GM18517 (cell line): ENCODE results near the gene ADGRL3.

Source experiments
- ATAC-seq: cut with Tn5 transposase; IDR thresholded peaks from one replicate; pipeline ENCODE4 v1.9.1; 2021; ENCODE audit warnings: mild to moderate bottlenecking, moderate library complexity; ENCODE audit not compliant: unreplicated experiment

ADGRL3 gene

DNA sequence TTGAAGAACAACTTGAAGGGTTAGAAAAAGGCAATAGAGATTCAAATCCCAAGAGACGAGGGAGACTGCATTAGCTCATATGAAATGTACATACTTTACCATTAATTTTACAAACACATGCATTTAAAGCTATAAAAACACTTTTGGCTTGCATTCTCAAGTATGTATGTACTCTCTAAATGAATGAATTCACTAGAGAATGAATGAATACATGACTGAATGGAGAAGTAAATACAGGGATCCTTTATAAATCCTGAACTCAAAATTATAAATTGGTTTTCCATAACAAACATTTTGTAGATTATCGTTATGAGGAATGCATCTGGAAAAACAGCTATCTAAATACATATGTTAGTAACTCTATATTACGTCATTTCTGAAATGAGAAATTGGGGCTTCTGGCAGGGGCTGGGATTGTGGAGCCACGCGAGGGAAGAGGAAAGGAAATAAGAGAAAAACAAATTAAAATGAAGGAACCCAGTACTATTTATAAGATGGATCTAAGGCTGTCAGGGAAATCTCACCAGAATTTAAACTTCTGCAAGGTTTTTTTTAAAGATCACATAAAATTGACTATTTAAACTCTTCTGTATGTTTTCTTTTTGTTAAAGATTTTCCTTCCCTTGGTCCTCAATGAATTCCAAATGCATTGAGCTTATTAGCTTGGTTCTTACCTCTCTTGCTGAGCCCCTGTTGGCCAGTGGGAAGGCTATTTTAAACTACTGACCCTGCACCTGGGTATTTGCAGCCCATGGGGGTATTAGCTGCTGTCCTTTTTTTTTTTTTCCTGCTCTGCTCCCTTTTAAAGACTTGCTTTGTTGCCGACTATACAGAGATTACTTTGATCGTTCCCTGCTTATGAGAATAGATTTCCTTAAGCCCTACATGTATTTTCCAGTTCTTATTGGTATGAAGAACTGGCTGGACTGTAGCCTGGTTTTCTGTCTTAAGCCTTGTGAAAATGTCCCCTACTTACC lies 207.8 kb downstream of the ADGRL3 start:
- no peak for ATAC-seq

DNA sequence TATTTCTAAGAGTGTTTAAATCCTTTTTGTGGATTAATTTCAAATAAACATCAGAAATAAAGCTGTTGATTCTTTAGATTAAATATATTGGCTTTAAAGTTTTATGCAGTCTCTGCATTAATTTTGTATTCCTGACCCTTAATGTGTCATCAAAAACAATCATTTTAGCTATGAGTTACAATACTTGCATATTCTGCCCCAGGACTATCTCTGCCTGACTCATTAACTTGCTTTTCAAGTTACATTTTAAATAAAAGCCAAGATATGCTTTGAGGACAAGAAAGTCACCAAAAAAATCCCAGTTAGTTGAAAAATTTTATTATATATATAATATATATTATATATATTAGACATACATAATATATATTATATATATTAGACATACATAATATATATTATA lies 208.7 kb downstream of the ADGRL3 start:
- no peak for ATAC-seq

DNA sequence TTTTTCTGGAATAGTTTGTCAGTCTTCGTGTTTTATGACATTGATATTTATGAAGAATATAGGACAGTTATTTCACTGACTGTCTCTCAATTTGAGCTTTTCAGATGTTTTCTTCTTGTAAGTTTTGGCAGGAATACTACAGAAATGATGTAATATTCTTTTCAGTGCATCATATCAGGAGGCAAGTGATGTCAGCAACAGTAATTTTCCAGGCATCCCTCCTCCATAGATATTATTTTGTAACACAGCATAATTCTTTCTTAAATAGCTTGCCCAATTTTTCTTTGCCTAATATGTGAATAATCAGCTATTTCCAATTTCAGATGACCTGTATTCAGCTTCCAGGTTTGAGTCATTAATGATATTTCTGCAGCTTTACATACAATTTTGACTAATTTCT lies 211.1 kb downstream of the ADGRL3 start:
- ATAC-seq, result no peak

DNA sequence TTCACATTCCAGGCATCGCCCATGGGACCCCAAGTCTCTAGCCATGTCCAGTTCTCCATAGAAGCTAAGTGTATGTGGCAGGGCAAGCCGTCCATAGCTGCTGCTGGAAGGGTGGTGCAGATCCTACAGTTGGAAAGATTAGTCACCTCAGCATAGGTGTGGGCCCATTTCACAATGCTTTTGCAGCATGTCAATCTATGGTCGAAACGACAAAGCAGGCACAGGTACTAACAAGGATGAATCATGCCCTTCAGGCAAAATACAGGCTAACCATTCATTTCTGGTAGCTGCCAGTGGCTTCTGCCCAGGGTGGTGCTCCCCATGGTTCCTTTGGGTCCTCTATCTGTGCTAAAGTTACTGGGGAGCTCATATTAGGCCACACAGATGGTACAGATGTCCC lies 225.2 kb downstream of the ADGRL3 start:
- ATAC-seq, result no peak

DNA sequence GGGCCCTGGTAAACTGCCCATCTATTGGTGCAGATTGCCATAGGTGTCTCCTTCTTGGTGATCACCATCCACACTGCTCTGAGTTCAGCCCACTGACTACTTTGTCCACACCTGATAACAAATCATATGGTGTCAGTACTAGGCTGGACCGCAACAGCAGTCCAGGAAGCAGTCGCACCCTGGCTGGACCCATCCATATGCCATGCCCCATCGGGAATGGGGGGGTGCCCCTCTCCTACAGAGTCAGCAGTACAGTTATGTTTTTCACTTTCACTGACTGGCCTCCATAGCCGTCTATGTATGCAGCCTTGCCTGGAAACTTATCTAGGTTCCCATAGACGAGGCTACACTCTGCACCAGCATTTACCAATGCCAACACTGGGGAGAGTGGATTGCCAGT lies 226.1 kb downstream of the ADGRL3 start:
- ATAC-seq, result no peak

DNA sequence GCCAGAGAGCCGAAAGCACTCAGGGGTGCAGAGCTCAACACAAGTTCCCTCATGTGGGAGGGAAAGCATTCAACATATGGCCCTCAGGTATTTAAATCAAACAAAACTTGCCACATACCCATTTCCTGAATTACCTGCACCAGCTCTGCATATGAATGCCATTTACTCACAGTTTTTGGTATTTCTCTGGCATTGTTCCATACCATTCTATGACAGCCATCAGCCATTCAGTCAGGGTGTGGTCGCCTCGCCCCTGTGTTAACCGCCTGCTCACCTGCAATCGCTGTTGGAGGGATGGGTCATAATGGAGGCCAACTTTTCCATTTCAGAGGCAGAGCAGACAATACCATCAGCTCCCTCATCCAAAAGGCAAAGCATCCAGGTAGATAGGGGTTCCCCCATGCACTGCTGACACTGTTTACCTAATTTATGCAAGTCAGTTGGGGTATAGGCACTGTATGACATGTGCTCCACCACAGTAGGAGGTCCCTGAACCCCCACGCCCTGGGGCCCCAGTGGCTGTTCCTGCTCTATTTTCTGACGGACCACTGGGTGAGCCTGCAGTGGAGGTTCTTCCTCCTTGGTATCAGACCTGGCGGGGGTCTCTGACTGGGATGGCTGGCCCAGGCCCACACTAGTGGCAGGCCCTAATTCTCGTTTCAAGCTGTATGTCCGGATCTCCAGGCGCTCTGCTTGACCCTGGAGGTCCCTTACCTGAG lies 227.1 kb downstream of the ADGRL3 start:
- no peak for ATAC-seq

DNA sequence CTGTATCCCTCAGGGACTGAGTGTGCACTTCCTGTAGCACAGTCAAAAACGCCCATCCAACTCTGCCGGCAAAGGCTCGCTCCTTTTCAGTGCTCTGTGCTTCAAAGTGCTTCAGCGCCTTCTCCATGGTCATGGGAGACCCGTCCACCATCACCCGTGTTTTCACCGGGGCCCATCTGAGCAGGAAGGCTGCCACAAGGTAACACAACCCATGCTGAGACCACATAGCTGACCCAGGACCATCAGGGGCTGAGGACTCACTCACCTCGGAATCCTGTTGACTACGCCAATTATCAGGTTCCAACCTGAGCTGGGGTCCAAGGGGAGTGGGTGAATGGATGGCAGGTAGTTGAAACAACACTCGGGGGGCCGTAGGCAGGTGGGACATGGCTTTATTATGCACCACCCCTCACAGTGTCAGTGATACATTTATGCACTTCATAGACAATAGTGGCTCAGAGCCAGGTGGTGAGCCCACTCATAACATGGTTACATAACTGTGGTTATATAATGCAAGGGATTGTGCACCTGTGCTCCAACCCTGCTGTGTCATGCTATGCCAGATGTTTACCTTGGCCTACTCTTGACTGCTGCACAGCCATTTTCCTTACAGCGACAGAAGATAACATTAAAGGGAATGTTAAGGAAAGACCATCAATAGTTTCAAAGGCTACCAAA lies 227.8 kb downstream of the ADGRL3 start:
- no peak for ATAC-seq

DNA sequence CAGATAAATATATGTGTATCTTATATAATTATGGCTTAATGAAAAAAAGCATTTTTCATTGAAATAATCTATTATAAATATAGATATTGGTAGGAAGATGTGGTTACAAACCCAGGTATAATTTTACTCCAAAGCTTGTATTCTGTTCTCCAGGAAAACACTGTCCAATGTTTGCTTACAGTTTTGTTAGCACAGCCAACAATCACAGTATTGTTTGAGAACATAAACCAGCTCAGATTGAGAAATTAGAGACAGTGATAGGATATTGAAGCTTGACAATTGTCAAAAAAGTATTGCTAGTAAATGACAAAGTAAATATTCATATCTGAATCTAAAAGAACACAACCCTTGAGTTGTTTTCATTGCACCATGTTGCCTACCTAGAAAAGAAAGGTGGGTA lies 228.8 kb downstream of the ADGRL3 start:
- ATAC-seq, result no peak

DNA sequence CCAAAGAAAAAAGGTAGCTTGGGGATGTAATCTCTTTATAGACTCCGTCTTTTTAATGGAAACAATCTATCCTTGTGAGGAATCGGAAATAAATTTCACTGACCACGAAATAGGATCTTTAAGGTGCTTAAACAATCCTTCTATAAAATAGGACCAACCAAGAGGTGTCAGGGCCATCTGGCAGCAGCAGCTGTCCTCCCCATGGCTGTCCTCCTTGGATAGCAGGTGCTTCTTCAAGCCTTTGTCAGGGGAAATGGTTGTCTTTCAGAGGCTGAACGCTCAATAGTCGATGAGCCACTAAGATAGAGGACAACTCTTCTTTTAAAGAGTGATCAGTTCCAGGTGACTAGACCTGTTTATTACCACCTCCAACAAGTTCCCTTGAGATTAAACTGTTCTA lies 231.0 kb downstream of the ADGRL3 start:
- no peak for ATAC-seq

DNA sequence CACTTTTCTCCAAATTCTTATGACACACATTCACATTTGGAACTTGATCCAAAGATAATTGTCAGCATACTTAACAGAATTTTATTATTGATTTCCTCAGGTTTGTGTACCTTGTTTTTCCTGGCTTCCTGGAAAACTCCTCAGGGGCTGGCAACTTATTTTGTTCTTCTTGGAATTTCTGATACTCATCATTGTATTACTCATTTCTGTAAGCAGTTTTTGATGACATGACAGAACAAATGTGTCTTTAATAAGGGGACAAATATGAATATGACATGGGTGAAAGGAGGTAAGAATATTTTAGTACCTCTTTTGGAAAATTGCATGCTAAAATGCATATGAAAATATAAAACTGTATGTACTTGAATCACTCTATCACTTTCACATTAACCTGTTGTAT lies 237.8 kb downstream of the ADGRL3 start:
- ATAC-seq, result no peak

DNA sequence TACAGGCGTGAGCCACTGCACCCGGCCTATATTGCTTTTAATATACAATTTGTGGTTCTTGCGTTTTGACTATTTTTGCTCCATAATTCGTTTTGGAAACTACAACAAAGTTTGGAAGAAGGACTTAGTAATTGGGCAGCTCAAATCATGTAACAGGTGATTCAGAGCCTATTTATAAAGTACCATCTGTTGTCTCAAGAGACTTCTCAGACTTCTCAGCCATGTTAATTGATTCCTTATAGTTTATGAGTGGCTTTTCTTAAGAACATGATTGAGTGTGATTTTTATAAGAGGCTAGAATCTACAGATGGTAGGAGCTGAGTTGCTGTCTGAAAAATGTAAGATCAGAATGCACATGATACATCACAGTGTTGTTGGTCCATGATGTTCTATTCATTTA lies 240.2 kb downstream of the ADGRL3 start:
- ATAC-seq, result no peak

DNA sequence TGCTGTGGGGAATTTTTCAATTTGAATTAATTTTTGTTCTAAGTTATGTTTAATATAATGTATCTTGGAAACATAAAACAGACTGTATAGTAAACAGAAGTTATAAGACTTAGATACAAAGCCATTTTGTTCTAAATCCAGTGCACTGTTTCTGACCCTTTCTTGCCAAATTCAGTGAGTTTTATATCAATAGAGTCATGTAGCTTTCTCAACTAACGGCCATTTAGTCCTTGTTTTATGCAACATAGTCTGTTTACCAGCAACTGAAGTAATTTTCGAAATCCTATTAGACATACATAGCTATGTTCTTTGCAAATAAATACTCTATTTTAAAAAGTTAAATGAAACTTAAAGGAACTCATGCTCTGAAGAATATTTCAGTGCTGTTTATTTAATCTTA lies 242.8 kb downstream of the ADGRL3 start:
- no peak for ATAC-seq

DNA sequence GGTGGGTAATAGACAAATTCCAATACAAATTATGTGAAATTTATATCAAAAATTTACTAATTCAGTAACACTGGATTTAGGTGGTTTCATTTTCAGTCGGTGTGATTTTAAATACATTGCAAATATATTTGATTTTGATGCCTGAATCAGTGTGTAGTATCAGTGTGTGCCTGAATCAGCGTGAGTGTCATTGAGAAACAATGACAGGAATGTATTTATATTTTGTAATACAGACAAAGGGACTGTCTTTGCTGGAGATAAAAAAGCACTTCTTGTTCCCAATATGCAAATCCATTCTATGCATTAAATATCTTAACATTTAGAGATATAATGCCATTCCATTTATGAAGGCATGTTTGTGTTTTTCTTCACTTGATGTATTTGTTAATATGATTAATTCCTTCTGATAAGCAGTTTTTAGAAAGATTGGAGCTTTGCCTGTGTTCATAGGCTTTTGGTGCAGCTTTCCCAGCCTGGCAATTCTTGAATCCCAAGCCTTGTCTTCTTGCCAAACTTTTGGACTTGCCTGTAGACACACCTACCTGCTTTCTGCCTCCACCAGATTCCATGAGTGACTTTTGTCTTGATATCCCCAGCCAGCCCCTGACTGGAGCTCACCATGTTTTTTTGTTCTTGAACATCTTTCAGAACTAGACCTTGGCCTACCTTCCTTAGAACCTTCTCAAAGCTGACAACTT lies 243.8 kb downstream of the ADGRL3 start:
- no peak for ATAC-seq

DNA sequence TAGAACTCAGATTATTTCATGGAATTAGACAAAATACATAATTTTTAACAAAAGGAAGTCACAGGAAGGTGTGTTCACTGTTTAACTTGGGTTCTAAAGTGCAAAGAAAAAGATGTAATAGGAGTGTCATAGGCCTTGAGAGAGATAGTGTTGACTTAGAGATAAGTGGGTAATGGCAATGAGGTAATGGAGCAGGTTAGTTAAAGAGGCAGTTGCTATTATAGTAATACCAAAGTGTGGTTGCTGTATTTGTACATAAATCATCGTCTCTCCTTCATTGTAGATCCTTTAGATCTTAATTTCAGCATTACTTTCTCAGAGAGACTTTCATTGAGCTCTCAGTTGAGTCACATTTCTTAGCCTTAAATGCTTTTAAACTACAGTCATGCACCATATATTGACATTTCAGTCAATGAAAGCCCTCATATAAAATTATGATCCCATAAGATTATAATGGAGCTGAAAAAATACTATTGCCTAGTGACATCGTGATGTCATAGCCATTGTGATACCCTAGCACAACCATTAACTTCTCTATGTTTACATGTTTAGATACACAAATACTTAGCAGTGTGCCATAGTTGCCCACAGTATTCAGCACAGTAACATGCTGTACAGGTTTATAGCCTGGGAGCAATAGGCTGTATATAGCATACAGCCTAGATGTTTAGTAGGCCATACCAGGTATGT lies 245.4 kb downstream of the ADGRL3 start:
- no peak for ATAC-seq

DNA sequence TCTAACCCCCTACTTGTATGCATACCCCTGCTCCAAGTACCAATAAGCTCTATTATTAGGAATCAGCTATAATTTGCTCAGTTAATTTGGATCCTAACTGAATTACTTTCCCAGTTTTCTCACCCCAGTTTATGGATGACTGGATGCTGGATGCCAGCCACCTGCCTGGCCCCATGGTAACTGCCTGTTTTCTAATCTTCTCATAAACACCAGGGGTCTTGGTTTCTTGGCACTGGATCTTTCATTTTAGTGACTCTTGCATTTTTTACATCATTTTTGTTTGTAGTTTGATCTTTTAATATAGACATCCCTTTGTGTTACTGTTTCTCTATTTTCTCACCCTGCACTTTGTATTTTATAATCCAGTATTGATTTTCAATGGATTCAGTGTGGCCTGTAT lies 246.8 kb downstream of the ADGRL3 start:
- no peak for ATAC-seq

DNA sequence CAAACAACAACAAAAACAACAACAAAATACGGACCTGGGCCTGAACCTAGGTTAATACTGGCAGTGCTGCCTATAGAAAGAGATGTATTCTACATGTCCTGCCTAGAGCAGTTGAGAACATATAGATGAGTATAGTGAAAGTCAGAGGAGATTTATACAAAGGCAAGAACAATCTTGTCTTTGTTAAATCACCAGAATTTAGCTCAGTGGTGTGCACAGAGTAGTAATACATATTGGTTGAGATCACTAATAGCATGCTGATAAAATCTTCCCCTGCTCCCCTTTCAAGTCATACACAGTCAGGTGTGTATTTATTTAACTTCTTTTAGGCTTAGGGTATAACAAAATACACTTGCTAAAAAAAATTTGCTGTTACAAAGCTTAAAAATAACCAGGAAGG lies 247.8 kb downstream of the ADGRL3 start:
- ATAC-seq, result no peak

DNA sequence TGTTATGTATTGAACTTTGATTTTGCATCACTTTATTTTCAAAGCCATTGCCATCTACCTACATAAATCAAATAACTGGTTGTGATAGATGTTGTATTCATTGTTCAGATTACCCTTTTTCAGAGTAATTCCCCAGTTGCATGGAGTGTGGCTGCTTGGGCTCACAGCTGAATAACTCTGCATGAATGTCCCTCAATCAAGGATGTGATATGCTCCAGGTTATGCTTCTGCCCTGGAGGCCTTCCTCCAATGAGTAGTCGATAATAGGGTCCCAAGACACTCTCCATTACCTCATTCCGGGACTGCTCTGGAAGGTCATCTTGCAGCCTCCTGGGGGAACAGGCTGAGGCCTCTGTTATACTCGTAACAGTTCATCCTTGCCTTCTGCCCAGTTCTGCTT lies 251.8 kb downstream of the ADGRL3 start:
- ATAC-seq, result no peak

DNA sequence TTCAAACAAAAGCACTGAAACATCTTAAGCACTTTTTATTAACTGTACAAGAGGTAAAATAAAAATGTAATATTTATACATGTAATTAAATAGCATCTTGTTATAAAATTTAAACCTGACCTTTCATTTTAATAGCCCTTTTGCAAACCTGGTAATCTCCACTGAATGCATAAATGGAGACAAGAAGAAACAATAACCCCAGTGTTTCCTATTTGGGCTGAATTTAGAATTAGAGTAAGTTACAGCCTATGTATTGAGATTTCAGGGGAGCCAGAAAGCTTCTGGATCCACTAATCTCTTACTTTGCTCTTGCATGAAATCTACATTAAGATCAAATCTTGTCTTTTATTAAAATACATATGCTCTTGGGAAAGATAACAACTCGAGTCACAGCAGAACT lies 261.8 kb downstream of the ADGRL3 start:
- ATAC-seq, result no peak

DNA sequence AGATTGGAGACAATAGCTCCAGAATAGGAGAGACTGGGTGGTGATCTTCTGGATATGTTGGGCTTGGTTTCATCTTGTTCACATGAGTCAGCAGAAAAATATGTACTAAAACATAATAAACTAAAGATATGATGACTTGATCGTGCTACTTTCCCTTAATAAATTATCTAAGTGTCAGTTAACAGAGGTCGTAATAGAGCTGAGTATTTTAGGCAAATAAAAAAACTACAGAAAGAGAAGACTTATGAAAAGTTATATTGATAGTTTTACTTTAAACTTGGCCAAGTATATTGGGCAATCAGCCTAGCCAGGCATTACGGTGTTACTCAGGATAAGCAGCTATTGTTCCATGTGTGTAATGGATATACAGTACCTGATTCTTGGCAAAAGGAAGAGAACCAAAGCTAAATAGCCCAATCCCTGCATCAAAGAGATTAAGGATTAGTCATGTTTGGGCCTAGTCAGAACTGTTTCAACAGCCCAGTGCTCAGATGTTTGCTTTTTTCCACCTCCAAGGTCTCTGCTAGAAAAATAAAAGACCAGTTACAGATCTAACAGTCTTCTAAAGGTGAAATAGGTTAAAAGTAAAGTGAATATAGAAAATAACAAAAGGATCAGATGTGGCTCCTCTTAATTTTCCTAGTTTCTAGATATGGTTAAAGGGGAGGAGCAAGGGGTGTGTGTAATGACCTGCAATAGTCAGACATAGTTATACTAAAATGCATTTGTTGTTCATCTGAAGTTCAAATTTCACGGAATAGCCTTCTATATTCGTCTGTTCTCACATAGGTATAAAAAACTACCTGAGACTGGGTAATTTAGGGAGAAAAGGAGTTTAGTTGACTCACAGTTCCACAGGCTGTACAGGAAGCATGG lies 262.6 kb downstream of the ADGRL3 start:
- no peak for ATAC-seq
